ENCODE results near the gene FARP1. TPM values are rescaled to one million over a fixed set of nuclear protein-coding genes. Genes with fewer than 3 reads are reported as not detected.

Gene FARP1
- total RNA-seq, 1 donor from 2014 or later = 9.8 TPM

GRCh38 chr13:98200211-98200878 is 57.5 kb downstream of the FARP1 start:
- no peak for DNase-seq (ENCODE audit: low read depth in 2 of 2)

GRCh38 chr13:98201189-98201588 is 58.3 kb downstream of the FARP1 start:
- no peak for DNase-seq (ENCODE audit: low read depth in 2 of 2)

GRCh38 chr13:98201984-98202383 is 59.1 kb downstream of the FARP1 start:
- DNase-seq (ENCODE audit: low read depth in 2 of 2) = no peak

GRCh38 chr13:98203646-98204326 is 60.9 kb downstream of the FARP1 start:
- DNase-seq (ENCODE audit: low read depth in 2 of 2) = no peak

GRCh38 chr13:98204546-98204945 is 61.7 kb downstream of the FARP1 start:
- no peak for DNase-seq (ENCODE audit: low read depth in 2 of 2)

- no peak for DNase-seq (ENCODE audit: low read depth in 2 of 2)
Observed at GRCh38 chr13:98206946-98207345, 64.1 kb downstream of the FARP1 start.

GRCh38 chr13:98207416-98207815 is 64.5 kb downstream of the FARP1 start:
- DNase-seq (ENCODE audit: low read depth in 2 of 2) = no peak

GRCh38 chr13:98208606-98209005 is 65.7 kb downstream of the FARP1 start:
- no peak for DNase-seq (ENCODE audit: low read depth in 2 of 2)

- DNase-seq (ENCODE audit: low read depth in 2 of 2) = no peak
Observed at GRCh38 chr13:98212763-98213162, 69.9 kb downstream of the FARP1 start.

GRCh38 chr13:98213354-98213753 is 70.5 kb downstream of the FARP1 start:
- no peak for DNase-seq (ENCODE audit: low read depth in 2 of 2)

GRCh38 chr13:98214008-98214643 is 71.2 kb downstream of the FARP1 start:
- peak in 1 of 2 donors; percentile 33 for DNase-seq (ENCODE audit: low read depth in 2 of 2)

GRCh38 chr13:98214707-98215106 is 71.8 kb downstream of the FARP1 start:
- peak in 1 of 2 donors; percentile 41 for DNase-seq (ENCODE audit: low read depth in 2 of 2)

- DNase-seq (ENCODE audit: low read depth in 2 of 2) = no peak
Observed at GRCh38 chr13:98215508-98215907, 72.6 kb downstream of the FARP1 start.

GRCh38 chr13:98216135-98216565 is 73.3 kb downstream of the FARP1 start:
- peak in 1 of 2 donors; percentile 72 for DNase-seq (ENCODE audit: low read depth in 2 of 2)

GRCh38 chr13:98216711-98217285 is 73.9 kb downstream of the FARP1 start:
- DNase-seq (ENCODE audit: low read depth in 2 of 2) = peak; percentile 66 to 81

- DNase-seq (ENCODE audit: low read depth in 2 of 2) = no peak
Observed at GRCh38 chr13:98217597-98217996, 74.7 kb downstream of the FARP1 start.

- DNase-seq (ENCODE audit: low read depth in 2 of 2) = no peak
Observed at GRCh38 chr13:98219685-98220084, 76.8 kb downstream of the FARP1 start.

GRCh38 chr13:98220271-98220791 is 77.4 kb downstream of the FARP1 start:
- DNase-seq (ENCODE audit: low read depth in 2 of 2) = no peak

GRCh38 chr13:98221234-98221633 is 78.3 kb downstream of the FARP1 start:
- DNase-seq (ENCODE audit: low read depth in 2 of 2) = no peak

GRCh38 chr13:98222081-98222554 is 79.2 kb downstream of the FARP1 start:
- peak; percentile 87 to 90 for DNase-seq (ENCODE audit: low read depth in 2 of 2)

GRCh38 chr13:98222816-98223215 is 79.9 kb downstream of the FARP1 start:
- no peak for DNase-seq (ENCODE audit: low read depth in 2 of 2)

- peak; percentile 28 to 45 for DNase-seq (ENCODE audit: low read depth in 2 of 2)
Observed at GRCh38 chr13:98223741-98224140, 80.8 kb downstream of the FARP1 start.
